GM21381 (cell line): ENCODE results near the gene LRRTM4.

ENCODE experiments used
- ATAC-seq: cut with Tn5 transposase; IDR thresholded peaks from one replicate; pipeline ENCODE4 v1.9.1; 2021; ENCODE audit warnings: mild to moderate bottlenecking, moderate library complexity; ENCODE audit not compliant: unreplicated experiment

Gene LRRTM4

DNA sequence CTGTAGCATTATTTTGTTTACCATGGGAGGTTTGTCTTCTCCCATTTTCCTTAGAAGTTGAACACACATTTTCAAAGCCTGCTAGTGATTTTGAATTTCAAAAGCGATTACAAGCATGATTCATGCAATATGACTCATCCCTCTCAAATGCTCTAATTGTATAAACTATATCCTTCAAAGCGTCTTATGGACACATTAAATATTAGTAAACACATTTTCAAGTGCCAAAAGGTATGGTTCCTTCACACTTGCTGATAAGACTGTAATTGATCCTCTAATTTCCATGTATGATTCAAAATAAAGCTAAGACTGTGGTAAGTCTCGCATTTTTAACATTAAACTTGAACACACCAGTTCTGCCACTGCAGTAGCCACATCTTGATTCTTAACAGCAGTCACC, 512.9 kb downstream of the LRRTM4 start:
- no peak for ATAC-seq

DNA sequence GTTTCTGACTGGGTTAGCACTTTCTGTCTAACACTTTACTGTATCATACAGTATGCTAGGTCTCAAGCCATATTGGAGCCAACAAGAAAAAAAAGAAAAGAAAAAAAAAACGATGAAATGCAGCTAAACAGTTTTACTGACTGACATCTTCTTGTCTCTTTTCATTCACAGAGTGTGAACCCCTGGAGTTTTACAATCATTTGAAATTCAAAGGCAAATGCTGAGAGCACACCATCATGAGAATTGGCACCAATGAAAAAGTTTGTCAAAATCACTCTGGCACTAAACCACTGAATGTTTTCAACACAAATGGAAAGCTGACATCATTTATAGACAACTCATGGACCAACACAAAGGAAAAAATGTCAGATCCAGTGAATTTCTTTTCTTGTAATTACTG, 513.3 kb downstream of the LRRTM4 start:
- no peak for ATAC-seq

DNA sequence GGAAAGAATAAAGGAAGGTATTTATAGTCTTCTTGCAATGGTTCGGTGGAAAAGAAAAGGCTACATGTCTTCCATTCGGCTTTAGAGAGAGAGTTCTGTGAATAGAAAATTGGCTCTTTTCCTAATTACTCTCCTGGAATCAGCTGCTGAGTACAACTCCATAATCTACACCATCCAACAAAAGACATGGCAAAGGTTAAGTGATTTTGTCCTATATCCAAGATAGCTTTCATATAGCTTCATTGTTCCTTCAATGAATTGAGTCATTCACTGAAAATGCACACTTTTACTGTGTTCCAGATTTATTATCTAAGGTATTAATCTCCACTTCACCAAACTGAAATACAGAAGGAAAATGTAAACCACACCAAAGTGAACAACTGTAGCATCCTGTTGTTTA, 514.5 kb downstream of the LRRTM4 start:
- no peak for ATAC-seq

DNA sequence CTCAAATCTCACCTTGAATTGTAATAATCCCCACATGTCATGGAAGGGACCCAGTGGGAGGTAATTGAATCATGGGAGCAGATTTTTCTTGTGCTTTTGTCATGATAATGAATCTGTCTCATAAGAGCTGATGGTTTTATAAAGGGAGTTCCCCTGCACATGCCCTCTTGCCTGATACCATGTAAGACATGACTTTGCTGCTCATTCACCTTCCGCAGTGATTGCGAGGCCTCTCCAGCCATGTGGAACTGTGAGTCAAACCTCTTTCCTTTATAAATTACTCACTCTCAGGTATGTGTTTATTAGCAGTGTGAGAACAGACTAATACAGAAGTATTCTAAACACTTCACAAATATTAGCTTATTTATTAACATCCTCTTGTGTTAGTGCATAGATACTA, 516.7 kb downstream of the LRRTM4 start:
- ATAC-seq, result no peak

DNA sequence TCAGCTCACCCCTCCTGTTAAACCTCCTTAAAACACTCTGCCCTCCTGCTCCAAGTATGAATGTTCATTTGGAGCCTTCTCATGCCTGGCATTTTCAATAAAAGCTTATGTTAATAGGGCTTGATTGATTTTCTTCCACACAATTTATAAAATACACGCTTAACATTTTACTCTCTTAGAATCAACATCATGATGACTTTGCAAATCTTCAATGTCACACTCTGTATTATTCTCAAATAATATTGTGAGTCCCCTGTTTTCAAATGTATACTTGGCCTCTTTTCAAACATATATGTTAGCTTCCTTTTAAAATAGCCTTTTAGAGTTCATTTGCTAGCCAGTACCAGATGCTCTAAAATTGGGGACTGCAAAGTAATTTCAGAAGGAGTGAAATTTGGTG, 520.3 kb downstream of the LRRTM4 start:
- ATAC-seq, result no peak

- no peak for ATAC-seq
Observed at GRCh38 chr2:76998704-76999103, 523.5 kb downstream of the LRRTM4 start.

GRCh38 chr2:76998152-76998551, 524.0 kb downstream of the LRRTM4 start:
- no peak for ATAC-seq

DNA sequence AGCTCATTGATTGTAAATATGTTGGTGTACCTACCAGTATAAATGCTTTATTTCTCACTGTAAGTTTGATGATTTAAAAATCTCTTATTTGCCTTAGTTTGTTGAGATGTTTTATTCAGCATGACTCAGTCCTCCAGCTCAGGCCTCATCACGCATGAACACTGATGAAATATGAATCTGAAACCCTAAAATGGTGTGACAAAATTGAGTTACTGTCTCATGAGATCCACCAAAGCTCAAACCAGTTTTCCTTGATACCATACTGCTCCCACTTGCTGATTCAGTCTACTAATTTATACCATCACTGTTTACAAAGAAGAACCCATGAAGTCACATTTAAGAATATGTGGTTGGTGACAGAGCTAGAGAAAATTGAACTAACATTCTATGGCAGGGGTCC, 524.9 kb downstream of the LRRTM4 start:
- no peak for ATAC-seq

GRCh38 chr2:76985387-76986136, 536.6 kb downstream of the LRRTM4 start:
- ATAC-seq, result no peak

- ATAC-seq, result no peak
Observed at GRCh38 chr2:76984359-76984758, 537.8 kb downstream of the LRRTM4 start.

DNA sequence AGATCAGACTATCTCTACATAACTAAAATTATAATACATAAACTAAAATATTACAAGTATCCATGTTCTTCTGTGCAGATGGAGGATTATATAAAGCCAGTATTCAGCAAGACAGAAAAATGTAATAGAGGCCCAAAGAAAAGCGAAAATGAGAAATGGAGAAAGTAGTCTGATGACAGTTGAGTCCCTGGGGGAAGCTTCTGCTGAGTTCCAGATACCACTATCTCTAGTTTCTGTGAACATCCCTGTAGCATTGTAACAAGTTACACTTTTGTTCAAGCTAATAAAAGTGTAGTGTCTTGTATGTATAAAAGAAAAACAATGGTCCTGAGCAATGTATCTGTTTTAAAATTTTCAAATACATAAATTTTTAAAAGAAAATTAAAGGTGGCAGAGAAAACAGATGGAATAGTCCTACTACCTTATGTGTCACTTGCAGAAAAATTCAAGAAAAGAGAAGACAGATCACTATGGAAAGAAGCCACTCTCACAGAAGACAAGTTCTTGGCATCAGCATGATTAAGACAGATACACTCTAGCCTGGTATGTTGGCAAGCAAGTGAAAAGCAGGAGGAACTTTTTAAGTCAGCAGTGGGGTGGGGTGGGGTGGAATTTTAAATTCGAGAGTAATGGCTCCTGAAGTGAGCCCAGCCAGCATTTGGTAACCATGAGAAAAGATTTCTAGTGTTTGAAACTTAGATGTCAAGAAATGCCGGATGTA, 541.9 kb downstream of the LRRTM4 start:
- ATAC-seq, result no peak

GRCh38 chr2:76977846-76978727, 544.1 kb downstream of the LRRTM4 start:
- no peak for ATAC-seq

- no peak for ATAC-seq
Observed at GRCh38 chr2:76975752-76976151, 546.4 kb downstream of the LRRTM4 start.

GRCh38 chr2:76973610-76974009, 548.6 kb downstream of the LRRTM4 start:
- ATAC-seq, result no peak

DNA sequence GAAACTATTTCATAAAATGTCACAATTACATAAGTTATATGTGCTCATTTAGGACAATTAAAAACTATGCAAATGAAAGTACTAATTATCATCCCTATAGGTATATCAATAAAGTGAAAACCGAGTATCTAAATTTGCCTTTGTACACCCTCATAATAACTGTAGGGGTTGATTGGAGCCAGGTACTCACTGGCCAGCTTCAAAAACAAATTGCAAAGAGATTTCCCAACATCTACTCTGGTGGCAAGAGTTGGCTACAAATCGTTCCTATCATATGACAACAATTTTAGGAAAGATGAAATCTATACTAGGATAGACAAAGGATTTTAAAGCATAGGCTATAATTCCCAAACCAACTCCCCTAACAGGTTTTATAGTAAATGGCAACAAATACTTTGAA, 556.4 kb downstream of the LRRTM4 start:
- ATAC-seq, result no peak

DNA sequence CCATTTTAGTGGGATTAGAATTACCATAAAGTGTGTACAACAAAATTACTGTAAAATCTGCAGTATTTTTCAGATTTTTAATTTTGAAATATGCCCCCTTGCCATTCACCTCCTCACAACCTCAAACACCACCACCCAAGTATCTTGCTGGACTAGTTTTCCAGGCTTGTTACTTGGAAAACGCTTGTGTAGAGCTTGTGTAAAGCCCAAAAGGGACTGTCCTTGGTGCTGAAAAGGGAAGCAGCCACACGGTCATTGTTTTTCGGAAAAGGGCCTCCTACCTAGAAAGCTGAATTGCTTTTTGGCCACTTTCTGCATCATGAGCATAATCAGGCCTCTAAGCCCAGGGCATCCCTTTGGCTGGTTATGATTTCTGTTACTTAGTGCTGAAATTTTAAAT, 563.4 kb downstream of the LRRTM4 start:
- ATAC-seq, result no peak

DNA sequence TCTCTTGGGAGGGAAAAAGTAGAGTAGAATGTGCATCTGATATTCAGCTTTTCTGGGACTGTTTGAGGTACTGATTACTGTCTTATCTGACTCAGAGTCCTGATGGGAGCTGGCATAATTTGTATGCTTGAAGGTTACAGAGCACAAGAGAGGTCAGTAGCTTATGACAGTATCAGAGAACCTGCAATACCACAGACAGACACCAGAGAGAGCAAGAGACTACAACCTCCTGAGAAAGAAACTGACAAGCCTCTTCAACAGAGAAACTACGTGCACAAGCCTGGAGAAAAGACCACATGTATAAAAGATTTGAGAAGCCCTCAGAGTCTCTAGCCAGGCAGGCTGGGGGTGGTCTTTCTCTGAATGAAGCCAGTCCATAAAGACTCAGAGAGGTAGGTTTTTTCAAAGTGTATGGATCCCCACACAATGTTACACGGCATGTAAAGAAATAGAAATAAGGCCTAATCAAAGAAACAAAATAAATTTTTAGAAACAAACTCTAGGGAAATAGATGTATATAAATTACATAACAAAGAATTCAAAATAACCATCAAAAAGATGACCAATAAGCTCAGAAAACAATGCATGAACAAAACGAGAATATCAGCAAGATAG, 568.3 kb downstream of the LRRTM4 start:
- ATAC-seq, result peak; percentile 77

DNA sequence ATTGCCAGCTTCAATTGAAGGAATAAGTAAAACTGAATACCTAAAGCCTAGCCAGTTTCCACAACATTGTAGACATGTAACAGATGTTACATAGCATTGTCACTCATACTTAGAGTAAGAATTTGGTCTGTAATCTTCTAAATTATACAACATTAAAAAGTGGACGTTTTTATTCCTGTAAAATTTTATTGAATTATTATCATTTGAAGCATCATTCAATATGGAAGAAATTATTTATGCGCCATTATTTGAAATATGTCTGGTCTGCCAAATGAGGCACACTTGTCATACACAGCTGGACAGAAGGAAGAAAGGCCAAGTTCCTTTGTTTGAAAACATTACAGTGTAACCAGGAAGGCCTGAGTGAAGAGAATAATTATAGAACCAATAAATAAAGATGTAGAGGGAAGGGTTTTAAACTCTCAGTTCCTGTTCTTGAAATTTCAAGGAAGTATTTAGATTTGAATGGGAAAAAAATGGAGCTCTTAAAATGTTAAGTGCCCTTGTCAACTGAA, 575.5 kb downstream of the LRRTM4 start:
- ATAC-seq, result no peak

DNA sequence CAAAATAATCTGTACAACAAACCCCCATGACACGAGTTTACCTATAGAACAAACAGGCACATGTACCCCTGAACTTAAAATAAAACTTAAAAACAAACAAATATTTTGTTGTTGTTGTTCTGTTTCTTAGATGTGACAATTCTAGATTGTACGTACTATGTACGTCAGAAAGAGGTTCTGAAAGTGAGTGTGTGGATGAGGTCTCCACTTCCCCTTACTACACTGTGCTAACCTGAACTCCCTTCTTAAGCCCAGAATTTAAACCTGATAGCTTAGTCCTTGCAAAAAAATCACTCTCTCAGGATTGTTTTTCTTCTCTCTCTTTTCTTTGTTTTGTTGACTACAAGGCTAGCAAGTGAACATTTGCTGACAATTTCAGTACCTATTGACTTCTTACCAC, 581.6 kb downstream of the LRRTM4 start:
- no peak for ATAC-seq

GRCh38 chr2:76938153-76938552, 584.0 kb downstream of the LRRTM4 start:
- ATAC-seq, result no peak

GRCh38 chr2:76932550-76932949, 589.6 kb downstream of the LRRTM4 start:
- ATAC-seq, result no peak
